Fibroblast of pulmonary artery (primary cell): ENCODE data around the gene UBE2U.
"Not testable (repeated sequence)": the region's sequence is repeated elsewhere in the genome, so short reads cannot be mapped to it uniquely, and the experiment has no call there.

Experiments
- DNase-seq: peaks from one replicate; pipeline ENCODE4 v3.0.0-alpha.2; 2010; ENCODE audit warnings: low read depth
- H3K4me3 ChIP-seq: replicated peaks from 2 replicates; pipeline ENCODE4 v1.5.1; 2011; ENCODE audit warnings: low read depth, mild to moderate bottlenecking, control low read depth, low read length, moderate library complexity
- TF ChIP-seq, protein P1 (sequence below): IDR thresholded peaks from 2 replicates; pipeline ENCODE4 v1.5.1; 2011; ENCODE audit warnings: mild to moderate bottlenecking, control low read depth, low read length, inconsistent platforms; ENCODE audit errors: missing control alignments

The UBE2U gene

GRCh38 chr1:64246294-64246917 is 43.0 kb downstream of the UBE2U start:
- TF ChIP-seq, protein P1, sequence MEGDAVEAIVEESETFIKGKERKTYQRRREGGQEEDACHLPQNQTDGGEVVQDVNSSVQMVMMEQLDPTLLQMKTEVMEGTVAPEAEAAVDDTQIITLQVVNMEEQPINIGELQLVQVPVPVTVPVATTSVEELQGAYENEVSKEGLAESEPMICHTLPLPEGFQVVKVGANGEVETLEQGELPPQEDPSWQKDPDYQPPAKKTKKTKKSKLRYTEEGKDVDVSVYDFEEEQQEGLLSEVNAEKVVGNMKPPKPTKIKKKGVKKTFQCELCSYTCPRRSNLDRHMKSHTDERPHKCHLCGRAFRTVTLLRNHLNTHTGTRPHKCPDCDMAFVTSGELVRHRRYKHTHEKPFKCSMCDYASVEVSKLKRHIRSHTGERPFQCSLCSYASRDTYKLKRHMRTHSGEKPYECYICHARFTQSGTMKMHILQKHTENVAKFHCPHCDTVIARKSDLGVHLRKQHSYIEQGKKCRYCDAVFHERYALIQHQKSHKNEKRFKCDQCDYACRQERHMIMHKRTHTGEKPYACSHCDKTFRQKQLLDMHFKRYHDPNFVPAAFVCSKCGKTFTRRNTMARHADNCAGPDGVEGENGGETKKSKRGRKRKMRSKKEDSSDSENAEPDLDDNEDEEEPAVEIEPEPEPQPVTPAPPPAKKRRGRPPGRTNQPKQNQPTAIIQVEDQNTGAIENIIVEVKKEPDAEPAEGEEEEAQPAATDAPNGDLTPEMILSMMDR = peak; percentile 57
- peak; percentile 66 for DNase-seq
- no peak overlapping the region for H3K4me3 ChIP-seq

- no peak for DNase-seq
- TF ChIP-seq, protein P1 = no peak
- no peak overlapping the region for H3K4me3 ChIP-seq
These were observed 44.6 kb downstream of the UBE2U start for GRCh38 chr1:64248065-64248464.

DNA sequence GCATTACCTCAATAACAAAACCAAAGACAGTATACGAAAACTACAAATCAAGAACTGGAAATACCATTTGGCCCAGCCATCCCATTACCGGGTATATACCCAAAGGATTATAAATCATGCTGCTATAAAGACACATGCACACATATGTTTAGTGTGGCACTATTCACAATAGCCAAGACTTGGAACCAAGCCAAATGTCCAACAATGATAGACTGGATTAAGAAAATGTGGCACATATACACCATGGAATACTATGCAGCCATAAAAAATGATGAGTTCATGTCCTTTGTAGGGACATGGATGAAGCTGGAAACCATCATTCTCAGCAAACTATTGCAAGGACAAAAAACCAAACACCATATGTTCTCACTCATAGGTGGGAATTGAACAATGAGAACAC is 47.0 kb downstream of the UBE2U start:
- not testable (repeated sequence) for H3K4me3 ChIP-seq, DNase-seq

GRCh38 chr1:64251971-64252370 is 48.5 kb downstream of the UBE2U start:
- H3K4me3 ChIP-seq = no peak overlapping the region
- no peak for DNase-seq
- TF ChIP-seq, protein P1 = peak; percentile 9

GRCh38 chr1:64257233-64257632 is 53.8 kb downstream of the UBE2U start:
- H3K4me3 ChIP-seq, DNase-seq: not testable (repeated sequence)

DNA sequence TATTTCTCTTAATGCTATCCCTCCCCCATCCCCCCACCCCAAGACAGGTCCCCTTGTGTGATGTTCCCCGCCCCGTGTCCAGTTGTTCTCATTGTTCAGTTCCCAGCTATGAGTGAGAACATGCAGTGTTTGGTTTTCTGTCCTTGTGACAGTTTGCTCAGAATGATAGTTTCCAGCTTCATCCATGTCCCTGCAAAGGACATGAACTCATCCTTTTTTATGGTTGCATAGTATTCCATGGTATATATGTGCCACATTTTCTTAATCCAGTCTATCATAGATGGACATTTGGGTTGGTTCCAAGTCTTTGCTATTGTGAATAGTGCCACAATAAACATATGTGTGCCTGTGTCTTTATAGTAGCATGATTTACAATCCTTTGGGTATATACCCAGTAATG is 55.0 kb downstream of the UBE2U start:
- not testable (repeated sequence) for H3K4me3 ChIP-seq, DNase-seq

GRCh38 chr1:64263335-64263734 is 59.9 kb downstream of the UBE2U start:
- peak; percentile 32 for DNase-seq
- no peak overlapping the region for H3K4me3 ChIP-seq
- TF ChIP-seq, protein P1 = no peak

DNA sequence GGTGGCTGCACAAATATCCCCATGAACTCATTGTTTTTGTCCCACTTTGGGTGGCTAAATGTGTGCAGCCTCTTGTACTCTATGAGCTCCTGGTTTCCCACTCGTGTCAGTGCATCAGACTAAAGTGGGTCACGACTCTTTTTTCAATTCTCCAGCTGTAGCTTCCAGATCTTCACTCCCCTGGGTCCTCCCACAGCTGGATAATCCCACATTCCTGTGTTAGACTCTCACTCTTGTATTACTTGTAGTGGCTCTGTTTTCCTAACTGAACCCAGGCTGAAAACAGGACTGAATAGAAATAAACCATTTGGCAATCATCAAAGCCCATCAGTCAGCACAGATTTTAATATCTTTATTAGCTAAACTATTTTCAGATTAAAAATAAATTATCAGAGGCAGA is 60.4 kb downstream of the UBE2U start:
- DNase-seq = peak; percentile 13
- no peak overlapping the region for H3K4me3 ChIP-seq
- TF ChIP-seq, protein P1 = no peak

DNA sequence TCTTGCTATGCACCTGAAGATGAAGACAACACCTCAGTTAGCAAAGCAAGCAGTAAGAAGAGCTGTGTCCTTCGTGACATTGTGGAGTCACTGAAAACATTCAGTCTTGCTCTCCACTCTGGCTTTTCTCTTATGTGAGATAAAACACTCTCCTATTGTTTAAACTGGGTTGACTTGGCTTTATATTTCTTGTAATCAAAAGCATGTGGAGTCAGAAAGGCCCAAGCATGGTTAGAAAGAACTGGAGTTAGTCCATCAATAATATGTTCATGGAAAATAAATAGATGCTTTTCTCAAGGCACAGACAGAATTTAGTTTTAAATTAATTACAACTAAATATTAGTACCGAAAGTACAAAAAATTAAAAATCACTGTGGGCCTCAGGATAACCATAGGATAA is 61.7 kb downstream of the UBE2U start:
- no peak for DNase-seq
- TF ChIP-seq, protein P1 = no peak
- H3K4me3 ChIP-seq = no peak overlapping the region
